ENCODE data around the gene RASL11A. TPM values are rescaled to one million over a fixed set of nuclear protein-coding genes. Genes with fewer than 3 reads are reported as not detected.

RASL11A gene
- total RNA-seq, result 28.1 and 29.8 TPM in 2 replicates

GRCh38 chr13:27270594-27271520 is at the start of gene RASL11A:
Gene RASL11A (plus strand): TSS chr13:27270830. CDS start chr13:27270945, 115 bp downstream.

DNA sequence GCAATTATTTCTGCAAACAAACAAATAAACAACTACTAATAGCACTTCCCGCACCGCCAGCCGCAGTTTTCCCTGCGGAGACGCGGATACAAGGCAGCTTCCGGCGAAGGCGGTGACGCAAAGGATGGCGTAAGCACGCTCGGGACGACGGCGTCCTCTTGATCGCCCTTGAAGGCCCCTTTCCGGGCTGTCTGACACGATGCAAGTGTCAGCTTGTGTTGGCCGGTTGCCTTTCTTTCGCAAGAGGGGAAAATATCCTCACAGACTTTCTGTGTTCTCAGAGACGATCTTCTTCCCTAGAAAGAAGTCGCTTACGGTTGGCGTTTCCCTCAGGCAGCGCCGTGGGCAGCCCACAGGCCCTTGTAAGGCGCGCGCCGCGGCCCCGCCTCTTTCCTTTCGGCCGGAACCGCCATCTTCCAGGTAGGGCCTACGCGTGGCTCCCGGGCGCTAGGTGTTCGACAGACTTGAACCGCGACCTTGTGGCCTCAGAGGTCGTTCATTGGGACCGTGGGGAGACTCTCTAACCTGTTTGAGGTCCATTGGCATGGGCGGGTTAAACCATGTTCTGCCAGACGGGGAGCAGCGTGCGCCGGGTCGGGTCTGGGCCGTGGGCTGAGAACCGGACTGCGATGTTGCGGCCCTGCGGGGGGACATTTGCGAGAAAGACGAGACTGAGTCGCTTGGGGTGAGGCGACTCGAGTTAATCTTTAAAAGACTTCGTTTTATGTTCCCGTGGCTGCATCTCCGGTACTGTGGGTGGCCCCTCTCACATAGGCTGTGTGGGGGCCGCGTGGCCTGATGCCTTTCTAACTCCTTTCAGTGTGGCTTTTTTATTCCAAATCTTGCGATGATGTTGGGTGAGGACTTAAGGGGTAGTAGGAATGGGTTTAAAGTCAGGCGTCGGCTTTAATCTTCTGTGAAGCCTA is 19.2 kb upstream of the RASL11A start, which contains the start of gene RPL21:
Gene RPL21 (plus strand): TSS at position 393 of the 926 bp plus-strand sequence. CDS start 2,219 bp downstream, outside the sequence.

Other genes with a start within 250 kb of the RASL11A start
- 8.3 and 9.2 TPM in 2 replicates for gene USP12, start 99.0 kb upstream of the RASL11A start, total RNA-seq
- 757 and 831 TPM in 2 replicates for gene RPL21, start 19.3 kb upstream of the RASL11A start, total RNA-seq
- 243 and 273 TPM in 2 replicates for gene GTF3A, start 153.8 kb downstream of the RASL11A start, total RNA-seq
- gene MTIF3, start 179.7 kb downstream of the RASL11A start, total RNA-seq, result 36.7 and 49.3 TPM in 2 replicates